ENCODE data around the gene MRGPRF. TPM values are rescaled to one million over a fixed set of nuclear protein-coding genes. Genes with fewer than 3 reads are reported as not detected.

Gene MRGPRF
- total RNA-seq, 2 experiments from 2014 or later, result not detected

GRCh38 chr11:69044111-69045013 is 31.3 kb upstream of the MRGPRF start:
- Histone ChIP-seq H3K36me3 (ENCODE audit: insufficient read depth, low read length) (no peaks in the 10 kb centered on the region), H3K9me2 (ENCODE audit: insufficient read depth, low read length) (no peaks in the 10 kb centered on the region), H3K9me3 (ENCODE audit: low read length) (no peaks in the 10 kb centered on the region), H4K20me1 (ENCODE audit: insufficient read depth, low read length) (no peaks in the 10 kb centered on the region), H3K4me2 (ENCODE audit: low read length) (peak overlapping the region; percentile 54), H2AFZ (ENCODE audit: low read length) (peak overlapping the region; percentile 68), H3K4me1 (ENCODE audit: insufficient read depth, low read length, poor library complexity, severe bottlenecking) (peaks cover 50% of the 10 kb centered on the region), H3K27ac (ENCODE audit: low read depth, low read length, poor library complexity, severe bottlenecking) (no peak overlapping the region), H3K79me2 (ENCODE audit: insufficient read depth, low read depth, low read length) (peaks cover 6% of the 10 kb centered on the region), H3K4me3 (ENCODE audit: low read depth, low read length, poor library complexity, severe bottlenecking) (no peak overlapping the region)
- DNase-seq (ENCODE audit: low spot score), result peak; percentile 58
- POLR2A ChIA-PET, result interaction anchor here (0.9 to 1.4 kb wide), 3 partner anchors 8 to 17 kb away, joined by 3 to 8 read pairs (median 6); no protein-coding TSS in a partner anchor
- no TSS peak for BruUV-seq (replicated peaks)
- intact Hi-C loops (cut with micrococcal nuclease; ENCODE audit: unreplicated experiment), result no loop called here
- CTCF ChIA-PET (ENCODE audit: unreplicated experiment), result no interaction called here
- TF ChIP-seq CTCF (conservative IDR thresholded peaks at IDR 0.05; ENCODE audit: low read length) (peak; percentile 86), EZH2phosphoT487 (IDR thresholded peaks at IDR 0.05; ENCODE audit: borderline replicate concordance, low read depth, low read length) (no peak)

GRCh38 chr11:69041516-69041915 is 28.5 kb upstream of the MRGPRF start:
- Histone ChIP-seq H3K9me2 (ENCODE audit: insufficient read depth, low read length) (no peaks in the 10 kb centered on the region), H3K4me3 (ENCODE audit: low read depth, low read length, poor library complexity, severe bottlenecking) (no peak overlapping the region), H3K27ac (ENCODE audit: low read depth, low read length, poor library complexity, severe bottlenecking) (no peak overlapping the region), H3K9me3 (ENCODE audit: low read length) (no peaks in the 10 kb centered on the region), H3K79me2 (ENCODE audit: insufficient read depth, low read depth, low read length) (no peaks in the 10 kb centered on the region), H3K4me1 (ENCODE audit: insufficient read depth, low read length, poor library complexity, severe bottlenecking) (peaks cover 30% of the 10 kb centered on the region), H3K36me3 (ENCODE audit: insufficient read depth, low read length) (no peaks in the 10 kb centered on the region), H4K20me1 (ENCODE audit: insufficient read depth, low read length) (no peaks in the 10 kb centered on the region), H3K4me2 (ENCODE audit: low read length) (peak overlapping the region; percentile 43; the same call in 1 of the 2 replicates), H2AFZ (ENCODE audit: low read length) (no peak overlapping the region)
- intact Hi-C loops (cut with micrococcal nuclease; ENCODE audit: unreplicated experiment), result no loop called here
- TF ChIP-seq CTCF (conservative IDR thresholded peaks at IDR 0.05; ENCODE audit: low read length) (no peak), EZH2phosphoT487 (IDR thresholded peaks at IDR 0.05; ENCODE audit: borderline replicate concordance, low read depth, low read length) (no peak)
- no TSS peak for BruUV-seq (replicated peaks)
- CTCF ChIA-PET (ENCODE audit: unreplicated experiment), result no interaction called here
- POLR2A ChIA-PET, result no interaction called here
- DNase-seq (ENCODE audit: low spot score), result no peak
